ENCODE results near the gene ANK3.

The ANK3 gene

DNA sequence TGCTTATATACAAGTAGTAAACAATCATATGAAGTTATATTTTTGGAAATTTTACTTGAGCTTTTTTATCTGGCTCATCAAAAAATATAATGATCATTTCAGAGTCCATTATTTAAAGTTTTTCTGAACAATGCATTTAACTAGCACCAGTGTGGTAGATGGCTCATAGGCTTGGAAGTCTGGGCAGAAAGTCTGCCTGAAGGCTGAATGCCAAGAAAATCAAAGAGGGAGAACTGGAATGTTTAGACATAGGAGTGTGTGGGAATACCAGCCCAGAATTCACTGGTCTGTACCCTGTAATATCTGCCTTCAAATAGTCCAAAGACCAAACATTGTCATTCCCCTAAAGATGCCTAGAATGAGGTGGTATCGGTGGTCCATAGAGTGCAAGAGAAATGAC is 40.3 kb upstream of the ANK3 start:
- Histone ChIP-seq H3K4me1 (ENCODE audit: control insufficient read depth, insufficient read depth, low read depth, low read length) (peaks cover 1% of the 10 kb centered on the region), H3K4me2 (ENCODE audit: low read length, poor library complexity, severe bottlenecking) (no peak overlapping the region), H3K9ac (ENCODE audit: low read length) (peak overlapping the region; percentile 3), H3K79me1 (replicated peaks; ENCODE audit: low read length, poor library complexity, severe bottlenecking) (no peaks in the 10 kb centered on the region), H2AFZ (ENCODE audit: low read depth, low read length) (no peak overlapping the region), H3K23ac (ENCODE audit: low read length in 2 of 2) (no peak overlapping the region), H3K4me3 (ENCODE audit: insufficient read depth in 1 of 2, low read depth in 1 of 2, low read length in 2 of 2) (no peak overlapping the region), H3K36me3 (ENCODE audit: control insufficient read depth in 1 of 2, insufficient read depth in 2 of 2, low read depth in 1 of 2, low read length in 2 of 2) (no peaks in the 10 kb centered on the region), H2BK15ac (ENCODE audit: low read depth, poor library complexity, severe bottlenecking) (no peak overlapping the region), H2BK12ac (ENCODE audit: low read length in 2 of 2) (peak overlapping the region; percentile 29 to 42), H2BK5ac (ENCODE audit: low read depth, low read length, poor library complexity, severe bottlenecking) (no peak overlapping the region), H3K14ac (ENCODE audit: low read length in 2 of 2) (peak overlapping the region in 1 of 2 experiments; percentile 36), H3K9me3 (ENCODE audit: control insufficient read depth, low read length) (no peaks in the 10 kb centered on the region), H2AK5ac (ENCODE audit: low read length, severe bottlenecking) (peak overlapping the region; percentile 65), H3K4ac (ENCODE audit: low read depth in 1 of 2, low read length in 2 of 2) (peak overlapping the region in 1 of 2 experiments; percentile 41), H4K91ac (ENCODE audit: low read length) (no peak overlapping the region), H4K8ac (ENCODE audit: low read length) (no peak overlapping the region), H3K27me3 (ENCODE audit: control insufficient read depth in 1 of 2, insufficient read depth in 1 of 2, low read length in 2 of 2) (no peaks in the 10 kb centered on the region), H2BK120ac (ENCODE audit: low read depth, low read length) (no peak overlapping the region), H3K27ac (ENCODE audit: low read length, poor library complexity, severe bottlenecking) (no peak overlapping the region), H3K18ac (ENCODE audit: low read depth in 1 of 2, low read length in 2 of 2) (no peak overlapping the region)
- WGBS = 86% methylated on average over 1 of the region's 1 CpG
- no peak for DNase-seq

DNA sequence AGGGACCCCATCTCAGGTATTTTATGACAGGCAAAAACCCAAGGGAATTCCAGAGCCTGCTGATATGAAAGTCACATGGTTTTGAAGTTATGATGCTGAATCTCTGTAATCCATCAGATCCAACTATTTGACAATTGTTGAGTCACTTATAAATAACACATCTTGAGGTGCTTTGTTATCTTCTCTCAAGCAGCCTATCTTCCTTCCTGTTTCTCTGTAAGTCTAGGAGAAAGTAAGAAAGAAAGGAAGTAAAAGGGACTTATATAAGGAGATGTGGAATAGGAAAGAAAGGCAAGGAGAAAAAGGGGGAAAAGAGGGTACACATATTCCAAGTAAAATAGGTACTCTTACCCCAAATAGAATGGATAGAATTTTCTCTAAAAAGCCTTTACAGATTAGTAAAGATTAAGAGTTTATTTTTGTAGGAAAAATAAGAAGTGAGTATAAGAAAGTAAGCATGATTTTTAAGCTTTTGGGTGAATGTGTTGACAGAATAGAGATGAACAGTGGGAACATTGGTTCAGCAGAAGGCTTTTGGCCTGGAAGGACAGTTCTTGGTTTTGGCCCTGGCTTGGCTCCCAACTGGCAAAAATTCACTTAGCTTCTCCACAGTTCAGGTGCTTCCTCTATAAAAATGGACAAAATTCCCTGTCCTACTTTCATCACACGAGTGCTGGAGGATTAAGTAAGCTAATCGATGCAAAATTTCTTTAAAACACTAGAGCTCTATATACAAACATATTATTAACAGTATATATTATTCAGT is 39.6 kb upstream of the ANK3 start:
- Histone ChIP-seq H4K8ac (ENCODE audit: low read length) (no peak overlapping the region), H3K9me3 (ENCODE audit: control insufficient read depth, low read length) (no peaks in the 10 kb centered on the region)

DNA sequence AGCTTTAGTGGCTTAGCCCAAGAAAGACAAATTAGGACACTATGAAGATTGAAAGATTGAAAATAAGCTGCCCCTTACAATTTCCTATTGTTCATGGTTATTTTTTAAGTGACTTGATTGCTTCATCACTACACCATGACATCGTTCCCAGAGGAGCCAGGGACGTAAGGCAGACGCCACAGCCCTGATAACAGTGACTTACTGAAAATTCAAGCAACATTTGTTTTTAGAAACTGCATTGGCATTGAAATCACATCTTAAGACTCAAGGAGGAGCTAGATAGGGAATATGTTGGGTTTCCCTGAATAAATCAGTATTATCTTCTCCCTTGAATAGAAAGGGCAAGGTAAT is 38.7 kb upstream of the ANK3 start:
- Histone ChIP-seq H3K4me3 (ENCODE audit: insufficient read depth in 1 of 2, low read depth in 1 of 2, low read length in 2 of 2) (no peak overlapping the region), H2BK15ac (ENCODE audit: low read depth, poor library complexity, severe bottlenecking) (no peak overlapping the region)
- DNase-seq = peak; percentile 59

More for the DNA sequence above, 39.6 kb upstream of the ANK3 start:
- peak overlapping the region; percentile 43 for H3K9ac ChIP-seq (ENCODE audit: low read length)
- peaks cover 1% of the 10 kb centered on the region for H3K4me1 ChIP-seq (ENCODE audit: control insufficient read depth, insufficient read depth, low read depth, low read length)
- no peaks in the 10 kb centered on the region for H3K79me1 ChIP-seq (replicated peaks; ENCODE audit: low read length, poor library complexity, severe bottlenecking)
- no peak overlapping the region for H3K14ac ChIP-seq (ENCODE audit: low read length in 2 of 2)
- no peak overlapping the region for H2AFZ ChIP-seq (ENCODE audit: low read depth, low read length)
- no peak overlapping the region for H3K27ac ChIP-seq (ENCODE audit: low read length, poor library complexity, severe bottlenecking)
- H3K4me3 ChIP-seq (ENCODE audit: insufficient read depth in 1 of 2, low read depth in 1 of 2, low read length in 2 of 2) = no peak overlapping the region
- H2BK15ac ChIP-seq (ENCODE audit: low read depth, poor library complexity, severe bottlenecking) = no peak overlapping the region
- H3K36me3 ChIP-seq (ENCODE audit: control insufficient read depth in 1 of 2, insufficient read depth in 2 of 2, low read depth in 1 of 2, low read length in 2 of 2) = no peaks in the 10 kb centered on the region
- WGBS = 63% methylated on average over 1 of the region's 2 CpGs
- H2BK12ac ChIP-seq (ENCODE audit: low read length in 2 of 2) = peak overlapping the region in 1 of 2 experiments; percentile 96
- peak overlapping the region in 1 of 2 experiments; percentile 88 for H3K4ac ChIP-seq (ENCODE audit: low read depth in 1 of 2, low read length in 2 of 2)
- H2AK5ac ChIP-seq (ENCODE audit: low read length, severe bottlenecking) = peak overlapping the region; percentile 50
- no peaks in the 10 kb centered on the region for H3K27me3 ChIP-seq (ENCODE audit: control insufficient read depth in 1 of 2, insufficient read depth in 1 of 2, low read length in 2 of 2)
- no peak overlapping the region for H3K23ac ChIP-seq (ENCODE audit: low read length in 2 of 2)
- no peak overlapping the region for H3K4me2 ChIP-seq (ENCODE audit: low read length, poor library complexity, severe bottlenecking)
- no peak overlapping the region for H2BK120ac ChIP-seq (ENCODE audit: low read depth, low read length)
- H4K91ac ChIP-seq (ENCODE audit: low read length) = no peak overlapping the region
- H3K18ac ChIP-seq (ENCODE audit: low read depth in 1 of 2, low read length in 2 of 2) = peak overlapping the region; percentile 37 to 45
- no peak for DNase-seq
- H2BK5ac ChIP-seq (ENCODE audit: low read depth, low read length, poor library complexity, severe bottlenecking) = no peak overlapping the region

DNA sequence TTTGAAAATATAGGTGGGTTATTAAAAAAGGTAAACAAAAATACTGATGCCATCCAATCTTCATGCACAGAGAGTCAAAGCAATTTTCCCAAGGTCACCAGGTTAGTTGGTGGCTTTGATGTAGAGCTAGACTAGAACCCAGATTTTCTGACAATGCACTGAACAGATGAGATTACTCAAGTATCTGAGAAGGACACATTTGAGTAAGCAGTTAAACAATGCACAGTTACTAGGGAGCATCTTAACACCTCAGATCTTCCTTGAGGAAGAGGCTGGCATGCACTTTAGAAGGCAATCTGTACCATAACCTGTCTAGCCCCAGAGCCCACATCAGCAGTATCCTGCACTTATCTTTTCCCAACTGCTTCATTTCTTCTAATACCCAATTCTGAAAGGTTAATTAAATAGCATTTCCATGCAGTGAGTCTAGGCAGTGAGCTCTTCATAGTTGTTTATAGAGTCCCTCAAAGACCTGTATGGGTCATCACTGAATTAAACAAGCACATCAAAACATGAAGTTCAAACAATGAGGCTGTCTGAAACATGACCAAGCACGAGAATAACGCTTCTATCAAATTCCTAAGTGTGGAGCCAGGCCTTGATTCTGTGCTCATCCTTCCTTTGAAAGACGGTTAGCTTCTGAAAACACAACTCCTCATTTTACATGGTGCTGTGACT is 38.2 kb upstream of the ANK3 start:
- no peak overlapping the region for H3K14ac ChIP-seq (ENCODE audit: low read length in 2 of 2)
- peak overlapping the region; percentile 71 for H4K8ac ChIP-seq (ENCODE audit: low read length)
- no peak overlapping the region for H3K27ac ChIP-seq (ENCODE audit: low read length, poor library complexity, severe bottlenecking)
- no peak overlapping the region for H3K9ac ChIP-seq (ENCODE audit: low read length)
- peaks cover 1% of the 10 kb centered on the region for H3K4me1 ChIP-seq (ENCODE audit: control insufficient read depth, insufficient read depth, low read depth, low read length)
- no peaks in the 10 kb centered on the region for H3K9me3 ChIP-seq (ENCODE audit: control insufficient read depth, low read length)
- H3K4ac ChIP-seq (ENCODE audit: low read depth in 1 of 2, low read length in 2 of 2) = peak overlapping the region; percentile 35 to 83
- WGBS = 53% methylated on average over 3 of the region's 3 CpGs
- H2BK15ac ChIP-seq (ENCODE audit: low read depth, poor library complexity, severe bottlenecking) = no peak overlapping the region
- peak overlapping the region; percentile 76 for H4K91ac ChIP-seq (ENCODE audit: low read length)
- no peaks in the 10 kb centered on the region for H3K27me3 ChIP-seq (ENCODE audit: control insufficient read depth in 1 of 2, insufficient read depth in 1 of 2, low read length in 2 of 2)
- H3K23ac ChIP-seq (ENCODE audit: low read length in 2 of 2) = peak overlapping the region in 1 of 2 experiments; percentile 26
- H2AFZ ChIP-seq (ENCODE audit: low read depth, low read length) = no peak overlapping the region
- H2BK120ac ChIP-seq (ENCODE audit: low read depth, low read length) = peak overlapping the region; percentile 40
- H2BK5ac ChIP-seq (ENCODE audit: low read depth, low read length, poor library complexity, severe bottlenecking) = no peak overlapping the region
- no peak overlapping the region for H3K4me3 ChIP-seq (ENCODE audit: insufficient read depth in 1 of 2, low read depth in 1 of 2, low read length in 2 of 2)
- H3K79me1 ChIP-seq (replicated peaks; ENCODE audit: low read length, poor library complexity, severe bottlenecking) = peaks cover under 1% of the 10 kb centered on the region
- no peak for DNase-seq
- H3K4me2 ChIP-seq (ENCODE audit: low read length, poor library complexity, severe bottlenecking) = no peak overlapping the region
- peak overlapping the region; percentile 52 to 71 for H3K18ac ChIP-seq (ENCODE audit: low read depth in 1 of 2, low read length in 2 of 2)
- peak overlapping the region; percentile 58 for H2AK5ac ChIP-seq (ENCODE audit: low read length, severe bottlenecking)
- peak overlapping the region in 1 of 2 experiments; percentile 90 for H2BK12ac ChIP-seq (ENCODE audit: low read length in 2 of 2)
- no peaks in the 10 kb centered on the region for H3K36me3 ChIP-seq (ENCODE audit: control insufficient read depth in 1 of 2, insufficient read depth in 2 of 2, low read depth in 1 of 2, low read length in 2 of 2)

More for the DNA sequence above, 38.7 kb upstream of the ANK3 start:
- H2AFZ ChIP-seq (ENCODE audit: low read depth, low read length) = no peak overlapping the region
- H3K4me1 ChIP-seq (ENCODE audit: control insufficient read depth, insufficient read depth, low read depth, low read length) = peaks cover 1% of the 10 kb centered on the region
- H3K36me3 ChIP-seq (ENCODE audit: control insufficient read depth in 1 of 2, insufficient read depth in 2 of 2, low read depth in 1 of 2, low read length in 2 of 2) = no peaks in the 10 kb centered on the region
- no peak overlapping the region for H3K14ac ChIP-seq (ENCODE audit: low read length in 2 of 2)
- H2BK5ac ChIP-seq (ENCODE audit: low read depth, low read length, poor library complexity, severe bottlenecking) = no peak overlapping the region
- H2BK120ac ChIP-seq (ENCODE audit: low read depth, low read length) = no peak overlapping the region
- no peak overlapping the region for H2AK5ac ChIP-seq (ENCODE audit: low read length, severe bottlenecking)
- no peak overlapping the region for H4K8ac ChIP-seq (ENCODE audit: low read length)
- H3K4me2 ChIP-seq (ENCODE audit: low read length, poor library complexity, severe bottlenecking) = no peak overlapping the region
- no peaks in the 10 kb centered on the region for H3K9me3 ChIP-seq (ENCODE audit: control insufficient read depth, low read length)
- peak overlapping the region; percentile 43 for H3K9ac ChIP-seq (ENCODE audit: low read length)
- no peak overlapping the region for H3K18ac ChIP-seq (ENCODE audit: low read depth in 1 of 2, low read length in 2 of 2)
- no peak overlapping the region for H4K91ac ChIP-seq (ENCODE audit: low read length)
- H3K27me3 ChIP-seq (ENCODE audit: control insufficient read depth in 1 of 2, insufficient read depth in 1 of 2, low read length in 2 of 2) = no peaks in the 10 kb centered on the region
- no peaks in the 10 kb centered on the region for H3K79me1 ChIP-seq (replicated peaks; ENCODE audit: low read length, poor library complexity, severe bottlenecking)
- WGBS = 67% methylated on average over 1 of the region's 3 CpGs
- H3K4ac ChIP-seq (ENCODE audit: low read depth in 1 of 2, low read length in 2 of 2) = peak overlapping the region in 1 of 2 experiments; percentile 83
- H2BK12ac ChIP-seq (ENCODE audit: low read length in 2 of 2) = peak overlapping the region in 1 of 2 experiments; percentile 83
- H3K27ac ChIP-seq (ENCODE audit: low read length, poor library complexity, severe bottlenecking) = no peak overlapping the region
- H3K23ac ChIP-seq (ENCODE audit: low read length in 2 of 2) = no peak overlapping the region

Measured in mesenchymal stem cell (in vitro differentiated cells and primary cell).